Measurements from ENCODE around the gene MICAL3. TPM values are rescaled to one million over a fixed set of nuclear protein-coding genes. Genes with fewer than 3 reads are reported as not detected.

The MICAL3 gene
- total RNA-seq, 1 donor from 2014 or later = 31.2 TPM

DNA sequence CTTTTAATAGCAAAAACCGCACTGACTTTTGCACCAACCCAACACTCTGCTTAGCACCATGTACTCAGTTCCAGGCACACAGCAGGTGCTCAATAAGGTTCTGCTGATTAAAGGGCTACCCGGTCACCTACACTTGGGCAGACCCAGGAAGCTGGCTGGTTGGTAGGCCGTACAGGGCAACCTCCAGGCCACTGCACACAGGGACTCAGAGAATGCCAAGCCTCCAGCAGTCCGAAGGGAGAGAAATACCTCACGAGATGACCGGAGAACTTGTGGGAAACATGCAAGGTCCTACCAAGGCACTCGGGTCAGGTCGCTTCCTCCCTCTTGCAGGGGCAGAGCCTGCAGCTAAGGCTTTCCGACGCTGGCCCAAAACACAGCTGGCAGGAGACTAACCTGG, 109.2 kb downstream of the MICAL3 start:
- no peak for DNase-seq
- Histone ChIP-seq H3K4me1 (peaks cover 32% of the 10 kb centered on the region), H3K9me3 (no peaks in the 10 kb centered on the region), H3K36me3 (no peaks in the 10 kb centered on the region), H3K27me3 (no peaks in the 10 kb centered on the region), H3K27ac (no peak overlapping the region), H3K4me3 (no peak overlapping the region)
- intact Hi-C loops (cut with DNase I) = no loop called here
- ATAC-seq = no peak
- TF ChIP-seq, protein P1, sequence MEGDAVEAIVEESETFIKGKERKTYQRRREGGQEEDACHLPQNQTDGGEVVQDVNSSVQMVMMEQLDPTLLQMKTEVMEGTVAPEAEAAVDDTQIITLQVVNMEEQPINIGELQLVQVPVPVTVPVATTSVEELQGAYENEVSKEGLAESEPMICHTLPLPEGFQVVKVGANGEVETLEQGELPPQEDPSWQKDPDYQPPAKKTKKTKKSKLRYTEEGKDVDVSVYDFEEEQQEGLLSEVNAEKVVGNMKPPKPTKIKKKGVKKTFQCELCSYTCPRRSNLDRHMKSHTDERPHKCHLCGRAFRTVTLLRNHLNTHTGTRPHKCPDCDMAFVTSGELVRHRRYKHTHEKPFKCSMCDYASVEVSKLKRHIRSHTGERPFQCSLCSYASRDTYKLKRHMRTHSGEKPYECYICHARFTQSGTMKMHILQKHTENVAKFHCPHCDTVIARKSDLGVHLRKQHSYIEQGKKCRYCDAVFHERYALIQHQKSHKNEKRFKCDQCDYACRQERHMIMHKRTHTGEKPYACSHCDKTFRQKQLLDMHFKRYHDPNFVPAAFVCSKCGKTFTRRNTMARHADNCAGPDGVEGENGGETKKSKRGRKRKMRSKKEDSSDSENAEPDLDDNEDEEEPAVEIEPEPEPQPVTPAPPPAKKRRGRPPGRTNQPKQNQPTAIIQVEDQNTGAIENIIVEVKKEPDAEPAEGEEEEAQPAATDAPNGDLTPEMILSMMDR (IDR thresholded peaks at IDR 0.05) = no peak

DNA sequence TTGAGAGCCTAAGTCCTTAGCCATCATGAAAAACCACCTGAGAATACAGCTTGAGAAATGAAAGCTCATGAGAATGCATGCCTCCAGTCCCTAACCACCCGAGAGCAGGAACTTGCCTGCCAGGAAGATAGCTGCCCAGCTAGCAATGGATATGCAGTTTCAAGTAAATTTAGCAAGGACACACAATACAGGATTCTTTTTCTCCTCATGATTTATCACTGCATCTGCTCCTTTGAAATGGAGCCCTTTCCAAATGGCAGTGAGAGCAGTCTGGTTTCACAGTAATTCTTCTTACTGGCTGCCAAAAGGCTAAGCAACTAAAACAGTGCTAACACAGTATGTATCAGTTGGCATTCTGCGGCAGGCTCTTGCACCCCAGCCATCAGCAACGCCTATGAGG, 109.9 kb downstream of the MICAL3 start:
- TF ChIP-seq, protein P1 (IDR thresholded peaks at IDR 0.05) = no peak
- intact Hi-C loops (cut with DNase I) = no loop called here
- no peaks in the 10 kb centered on the region for H3K36me3 ChIP-seq
- no peak for ATAC-seq
- H3K27ac ChIP-seq = no peak overlapping the region
- H3K9me3 ChIP-seq = no peaks in the 10 kb centered on the region
- no peak overlapping the region for H3K4me3 ChIP-seq
- H3K27me3 ChIP-seq = no peaks in the 10 kb centered on the region
- DNase-seq = no peak
- H3K4me1 ChIP-seq = peaks cover 33% of the 10 kb centered on the region

DNA sequence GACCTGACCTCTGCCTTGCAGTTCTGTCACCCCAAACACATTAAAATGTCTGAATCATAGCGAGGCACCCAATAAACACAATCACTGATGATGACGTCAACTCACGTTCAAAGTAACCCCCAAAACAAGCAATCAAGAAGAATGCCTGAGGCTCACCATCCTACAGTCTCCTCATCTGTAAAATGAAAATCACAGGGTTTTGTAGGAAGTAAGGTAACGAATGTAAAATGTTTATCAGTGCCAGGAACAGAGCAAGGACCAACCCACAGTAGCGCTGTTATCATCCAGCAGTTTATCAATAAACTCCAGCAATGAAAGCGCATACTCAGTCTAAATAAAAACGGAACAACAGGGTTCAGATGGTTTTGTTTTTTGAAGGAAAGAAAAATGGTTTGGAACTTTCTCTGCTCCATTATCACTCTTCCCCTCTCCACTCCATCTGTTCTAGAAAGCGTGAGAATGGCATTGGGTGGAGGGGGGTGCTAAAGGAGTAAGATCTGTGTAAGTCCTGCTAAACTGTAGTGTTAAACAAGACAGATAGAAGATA, 110.5 kb downstream of the MICAL3 start:
- intact Hi-C loops (cut with DNase I) = no loop called here
- TF ChIP-seq, protein P1 (IDR thresholded peaks at IDR 0.05) = no peak
- DNase-seq (no peak), ATAC-seq (no peak)
- no peaks in the 10 kb centered on the region for H3K36me3 ChIP-seq
- peaks cover 29% of the 10 kb centered on the region for H3K4me1 ChIP-seq
- no peaks in the 10 kb centered on the region for H3K27me3 ChIP-seq
- no peaks in the 10 kb centered on the region for H3K9me3 ChIP-seq
- H3K27ac ChIP-seq = no peak overlapping the region
- H3K4me3 ChIP-seq = no peak overlapping the region

DNA sequence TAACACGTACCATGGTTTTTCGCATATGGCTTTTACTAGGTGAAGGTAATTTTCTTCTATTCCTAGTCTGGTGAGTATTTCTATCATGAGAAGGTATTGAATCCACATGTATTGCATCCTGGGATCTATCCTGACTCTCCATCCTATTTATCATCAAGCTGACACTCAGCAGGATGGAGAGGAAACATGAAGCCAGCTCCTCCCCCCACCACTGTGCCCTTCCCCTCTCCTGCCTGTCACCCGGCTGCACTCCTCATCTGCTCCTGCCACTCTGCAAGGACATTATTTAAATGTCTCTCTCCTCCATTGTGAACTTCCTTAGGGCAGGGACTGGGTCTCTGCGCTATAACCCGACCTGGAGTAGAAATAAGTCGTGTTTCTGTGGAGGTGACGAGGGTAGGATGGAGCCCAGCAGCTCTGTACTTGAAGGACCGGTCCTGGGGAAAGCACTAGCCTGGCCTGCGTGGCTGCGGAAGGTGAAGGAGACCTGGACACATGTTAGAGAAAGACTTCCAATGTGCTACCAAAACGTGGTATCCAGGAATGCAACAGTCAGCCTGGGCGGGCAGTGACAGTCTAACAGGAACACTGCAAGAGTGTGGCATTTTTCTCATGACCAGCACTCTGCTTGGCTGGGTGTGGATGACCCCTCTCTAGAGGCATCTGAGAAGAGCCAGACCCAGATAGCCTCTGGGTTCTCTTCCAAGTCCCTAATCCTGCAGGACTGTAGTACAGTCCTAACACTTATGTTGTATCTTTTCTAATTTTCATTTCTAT, 111.2 kb downstream of the MICAL3 start:
- intact Hi-C loops (cut with DNase I) = no loop called here
- no peaks in the 10 kb centered on the region for H3K27me3 ChIP-seq
- no peaks in the 10 kb centered on the region for H3K9me3 ChIP-seq
- H3K27ac ChIP-seq = no peak overlapping the region
- TF ChIP-seq, protein P1 (IDR thresholded peaks at IDR 0.05) = no peak
- no peaks in the 10 kb centered on the region for H3K36me3 ChIP-seq
- H3K4me1 ChIP-seq = peaks cover 28% of the 10 kb centered on the region
- ATAC-seq = no peak
- DNase-seq = no peak
- H3K4me3 ChIP-seq = no peak overlapping the region

DNA sequence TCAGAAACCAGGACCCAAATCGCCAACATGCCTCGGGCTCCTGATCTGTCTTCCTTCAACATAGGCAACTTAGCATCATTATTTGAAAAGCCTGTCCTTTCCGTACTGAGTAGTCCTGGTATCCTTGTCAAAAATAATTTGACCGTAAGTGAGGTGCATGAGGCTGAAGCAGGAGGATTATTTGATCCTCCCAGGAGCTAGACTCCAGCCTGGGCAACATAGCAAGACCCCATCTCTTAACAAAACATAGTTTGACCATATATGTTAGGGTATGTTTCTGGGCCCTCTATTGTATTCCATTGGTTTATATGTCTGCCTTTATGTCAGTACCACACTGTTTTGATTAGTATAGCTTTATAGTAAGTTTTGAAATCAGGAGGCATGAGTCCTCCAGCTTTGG, 112.5 kb downstream of the MICAL3 start:
- TF ChIP-seq, protein P1 (IDR thresholded peaks at IDR 0.05) = no peak
- intact Hi-C loops (cut with DNase I) = no loop called here
- no peak overlapping the region for H3K27ac ChIP-seq

More for the DNA sequence above, 112.5 kb downstream of the MICAL3 start:
- Histone ChIP-seq H3K4me3 (no peak overlapping the region), H3K36me3 (no peaks in the 10 kb centered on the region), H3K4me1 (peaks cover 28% of the 10 kb centered on the region), H3K9me3 (no peaks in the 10 kb centered on the region), H3K27me3 (no peaks in the 10 kb centered on the region)
- ATAC-seq (no peak), DNase-seq (no peak)

Measured in upper lobe of right lung (tissue), 1 donor.